GM20000 (cell line): ENCODE data around the gene IGSF22.

ENCODE experiments used
- DNase-seq: peaks from one replicate; pipeline ENCODE4 v3.0.0; 2012; ENCODE audit warnings: low spot score
- TF ChIP-seq, protein P1 (sequence below): IDR thresholded peaks from 2 replicates; pipeline ENCODE4 v1.5.1; 2012; ENCODE audit warnings: mild to moderate bottlenecking, control low read depth; ENCODE audit errors: extremely low read depth, missing control alignments

Gene IGSF22

DNA sequence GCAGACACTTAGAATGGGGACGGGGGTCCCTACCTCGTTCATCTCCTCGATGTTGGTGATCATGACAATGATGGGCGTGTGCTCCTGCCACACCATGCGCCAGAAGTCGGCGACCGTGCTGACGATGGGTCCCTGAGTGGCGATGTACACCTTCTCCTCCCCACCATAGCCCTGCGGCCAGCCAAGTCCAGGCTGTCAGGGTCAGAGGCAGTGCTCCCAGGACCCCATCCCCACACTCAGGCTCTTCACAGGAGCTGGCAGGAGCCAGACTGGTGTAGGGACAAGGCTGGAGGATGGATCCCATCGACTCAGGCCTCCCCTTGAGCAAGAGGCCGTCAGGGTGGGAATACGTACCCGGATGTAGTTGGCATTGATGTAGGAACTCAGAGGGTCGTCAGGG is 7.2 kb upstream of the IGSF22 start:
- TF ChIP-seq, protein P1, sequence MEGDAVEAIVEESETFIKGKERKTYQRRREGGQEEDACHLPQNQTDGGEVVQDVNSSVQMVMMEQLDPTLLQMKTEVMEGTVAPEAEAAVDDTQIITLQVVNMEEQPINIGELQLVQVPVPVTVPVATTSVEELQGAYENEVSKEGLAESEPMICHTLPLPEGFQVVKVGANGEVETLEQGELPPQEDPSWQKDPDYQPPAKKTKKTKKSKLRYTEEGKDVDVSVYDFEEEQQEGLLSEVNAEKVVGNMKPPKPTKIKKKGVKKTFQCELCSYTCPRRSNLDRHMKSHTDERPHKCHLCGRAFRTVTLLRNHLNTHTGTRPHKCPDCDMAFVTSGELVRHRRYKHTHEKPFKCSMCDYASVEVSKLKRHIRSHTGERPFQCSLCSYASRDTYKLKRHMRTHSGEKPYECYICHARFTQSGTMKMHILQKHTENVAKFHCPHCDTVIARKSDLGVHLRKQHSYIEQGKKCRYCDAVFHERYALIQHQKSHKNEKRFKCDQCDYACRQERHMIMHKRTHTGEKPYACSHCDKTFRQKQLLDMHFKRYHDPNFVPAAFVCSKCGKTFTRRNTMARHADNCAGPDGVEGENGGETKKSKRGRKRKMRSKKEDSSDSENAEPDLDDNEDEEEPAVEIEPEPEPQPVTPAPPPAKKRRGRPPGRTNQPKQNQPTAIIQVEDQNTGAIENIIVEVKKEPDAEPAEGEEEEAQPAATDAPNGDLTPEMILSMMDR: no peak
- no peak for DNase-seq

DNA sequence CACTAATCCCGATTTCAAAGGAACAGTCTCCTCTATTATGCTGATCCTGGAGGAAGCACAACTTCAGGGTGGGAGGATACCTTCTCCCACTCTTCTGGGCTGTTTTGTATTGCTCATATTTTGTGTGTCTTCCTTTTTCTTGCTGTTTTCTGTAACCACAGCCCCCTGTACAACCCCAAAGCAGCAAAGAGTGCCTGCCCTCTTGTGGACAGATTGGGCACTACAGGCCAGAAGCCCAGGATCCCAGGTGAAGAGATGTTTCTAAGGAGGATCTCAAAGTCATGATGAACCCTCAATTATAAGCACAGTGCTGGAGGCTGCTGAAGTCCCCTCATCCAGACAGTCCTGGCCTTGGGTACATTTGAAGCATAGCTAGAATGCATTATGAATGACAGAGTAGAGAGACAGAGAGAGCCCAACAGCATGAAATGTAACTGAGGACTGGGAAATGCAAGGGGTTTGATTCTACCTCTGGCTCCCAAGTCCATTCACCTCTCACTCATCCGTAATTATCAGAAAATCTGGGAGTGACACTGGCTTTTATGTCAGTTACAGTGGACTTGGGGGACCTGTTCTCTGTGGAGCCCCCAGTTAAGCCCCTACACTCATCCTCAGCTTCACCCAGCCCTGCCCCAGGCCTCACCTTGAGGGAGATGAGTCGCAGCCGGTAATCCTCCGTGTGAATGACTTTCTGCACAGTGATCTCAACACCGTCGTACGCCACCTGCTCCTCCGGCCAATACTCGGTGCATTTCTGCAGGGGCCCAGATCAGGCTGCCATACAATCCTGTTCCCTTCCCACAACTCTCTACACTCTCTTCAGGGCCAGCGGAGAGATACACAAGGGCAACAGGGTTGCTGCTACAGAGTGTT is 6.2 kb upstream of the IGSF22 start:
- TF ChIP-seq, protein P1: peak; percentile 91
- DNase-seq: peak; percentile 83

DNA sequence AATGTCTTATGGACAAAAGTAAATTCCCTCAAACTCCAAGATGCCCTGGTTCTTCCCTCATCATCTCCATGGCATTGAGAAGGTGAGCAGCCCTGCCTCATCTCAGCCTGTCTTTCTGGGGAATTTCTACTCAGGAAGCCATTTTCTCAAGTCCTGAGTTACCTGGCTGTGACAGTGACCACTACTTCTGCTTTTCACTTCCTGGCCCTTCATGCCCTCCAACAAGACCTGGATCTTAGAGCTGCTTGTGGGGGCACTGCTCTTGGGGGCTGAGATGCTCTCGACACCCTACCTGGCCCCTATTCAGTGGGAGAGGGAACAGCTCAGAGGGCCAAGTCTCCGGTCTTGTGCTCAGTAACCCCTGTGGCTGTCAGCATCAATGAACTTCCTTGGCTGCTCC is 5.5 kb upstream of the IGSF22 start:
- TF ChIP-seq, protein P1: no peak
- DNase-seq: no peak

DNA sequence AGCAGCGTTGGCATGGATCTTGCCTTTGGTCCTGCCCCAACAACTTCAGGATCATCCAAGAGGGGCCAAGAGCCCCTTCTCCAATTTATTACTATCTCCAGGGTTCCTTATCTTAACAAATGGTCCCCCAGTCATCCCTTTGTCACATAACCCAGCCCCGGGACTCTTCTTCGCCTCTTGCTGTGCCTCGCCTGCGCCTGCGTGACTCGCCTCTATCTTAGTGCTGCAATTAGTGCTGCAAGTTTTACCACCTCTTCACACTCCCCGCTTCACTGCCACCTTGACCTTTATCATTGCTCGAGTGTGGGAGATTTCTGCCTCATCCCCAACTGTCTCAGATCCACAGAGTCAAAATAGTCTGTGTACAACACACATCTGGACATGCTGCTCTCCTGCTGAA is 4.0 kb upstream of the IGSF22 start:
- TF ChIP-seq, protein P1: no peak
- DNase-seq: no peak

DNA sequence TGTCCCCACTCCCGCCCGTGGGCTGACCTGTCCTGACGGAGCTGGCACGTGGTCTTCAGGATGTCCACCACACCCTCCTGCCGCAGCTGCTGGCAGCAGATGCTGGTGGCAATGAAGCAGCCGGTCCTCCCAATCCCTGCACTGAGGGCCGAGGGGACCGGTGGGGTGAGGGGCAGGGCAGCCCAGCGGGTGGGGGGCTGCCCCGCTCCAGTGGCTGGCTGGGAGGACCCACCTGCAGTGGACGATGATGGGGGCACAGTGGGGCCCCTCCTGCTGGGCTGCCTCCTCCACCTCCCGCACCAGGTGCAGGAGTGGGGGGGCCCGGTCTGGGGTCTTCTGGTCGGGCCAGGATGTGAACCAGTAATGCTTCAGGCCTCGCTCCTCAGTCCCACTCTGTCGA is 3.4 kb upstream of the IGSF22 start:
- TF ChIP-seq, protein P1: no peak
- no peak for DNase-seq

DNA sequence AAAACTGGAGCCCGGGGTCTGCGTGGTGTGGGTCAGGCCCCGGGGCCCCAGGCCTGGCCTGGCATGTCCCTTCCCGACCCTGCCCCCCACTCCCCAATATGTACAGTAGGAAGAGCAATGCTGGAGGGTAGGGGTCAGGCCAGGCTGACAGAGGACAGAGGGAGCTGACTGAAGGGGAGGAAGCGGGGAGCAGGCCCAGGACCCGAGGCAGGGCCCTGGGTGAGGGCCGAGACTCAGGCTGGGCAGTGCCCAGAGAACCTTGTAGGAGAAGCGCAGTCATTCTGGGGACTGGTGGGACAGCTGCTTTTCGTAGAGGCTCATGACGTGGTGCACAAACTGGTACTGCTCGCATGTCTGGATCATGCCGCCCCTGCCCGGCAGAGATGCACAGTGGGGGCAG is 2.7 kb upstream of the IGSF22 start:
- TF ChIP-seq, protein P1: no peak
- no peak for DNase-seq

DNA sequence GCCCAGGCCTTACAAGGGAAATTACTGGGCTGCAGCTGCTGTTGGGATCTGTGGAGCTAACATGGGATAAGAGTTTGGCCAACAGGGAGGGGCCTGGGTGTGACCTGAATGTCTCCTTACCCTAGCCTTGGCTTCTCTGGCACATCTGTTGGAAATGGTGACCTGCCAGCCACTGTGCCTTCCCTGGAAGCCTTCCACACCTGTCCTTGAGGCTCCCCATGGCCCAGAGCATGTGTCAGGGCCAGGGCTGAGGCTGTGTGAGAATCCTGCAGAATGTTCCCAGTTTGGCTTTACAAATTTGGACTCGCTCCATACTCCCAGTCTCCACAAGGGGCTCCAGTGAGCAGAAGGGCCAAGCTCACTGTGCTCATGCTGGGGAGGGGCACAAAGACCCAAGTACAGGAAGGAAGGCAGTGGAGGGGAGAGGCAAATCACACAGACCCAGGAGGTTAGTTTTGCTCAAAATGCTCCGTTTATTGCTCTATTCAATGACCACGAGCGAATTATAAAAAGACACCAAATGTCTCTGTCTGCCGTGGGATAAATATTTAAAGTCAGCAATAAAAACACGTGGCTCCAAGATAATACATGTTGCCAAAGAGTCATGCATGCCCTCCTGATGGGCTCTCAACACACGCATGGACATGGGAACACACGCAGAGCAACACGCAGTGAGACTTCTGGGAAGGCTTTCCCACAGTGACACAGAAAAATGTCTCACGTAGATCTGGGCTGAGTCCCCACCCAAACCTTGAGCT is 1.7 kb upstream of the IGSF22 start:
- DNase-seq: peak; percentile 82

More for the DNA sequence above, 1.7 kb upstream of the IGSF22 start:
- TF ChIP-seq, protein P1: peak; percentile 88
